GM12878 (cell line): ENCODE data around the gene PADI1. TPM values are rescaled to one million over a fixed set of nuclear protein-coding genes. Genes with fewer than 3 reads are reported as not detected.

Experiments
- ATAC-seq: fragments of 200-7000 bp; cut with Tn5 transposase; 3 replicates; pipeline ENCODE4 v1.9.1; 2020; ENCODE audit warnings: mild to moderate bottlenecking, moderate library complexity
- BruUV-seq: library from RNA; stranded (reverse); fragments of 400-500 nt; replicated peaks from 2 replicates; lab custom pipeline; 2021; lab: Mats Ljungman, UMichigan
- CTCF ChIA-PET: fragments of 300-600 bp; sonication (Branson Sonifier 250); formaldehyde crosslinking; extraction: SDS; loops from one replicate; lab custom pipeline; 2021; ENCODE audit warnings: inconsistent platforms; lab: Yijun Ruan, JAX
- POLR2A ChIA-PET: fragments of 350-600 bp; formaldehyde crosslinking; extraction: SDS; loops from one replicate; lab custom pipeline; 2021; ENCODE audit warnings: inconsistent platforms; lab: Charles Lee
- RAD21 ChIA-PET: fragments of 300-600 bp; sonication (Branson Sonifier 250); formaldehyde crosslinking; loops from one replicate; lab custom pipeline; 2023; ENCODE audit warnings: antibody characterized with exemption; ENCODE audit not compliant: unreplicated experiment; lab: Charles Lee
- SMC1A ChIA-PET: fragments of 300-600 bp; sonication (Branson Sonifier 250); formaldehyde crosslinking; loops from one replicate; lab custom pipeline; 2023; ENCODE audit not compliant: unreplicated experiment, uncharacterized antibody; lab: Charles Lee
- DNase-seq: peaks from one replicate; pipeline ENCODE4 v3.0.0-alpha.2; 2011; ENCODE audit warnings: low read depth, low spot score
- FAIRE-seq: peaks from 3 replicates; lab custom pipeline; 2011; peaks lifted over from hg19 to GRCh38; lab: Jason Lieb, UNC
- H2AFZ ChIP-seq: 2 replicates; pipeline ENCODE4 v1.6.0; 2011; ENCODE audit warnings: low read depth, low read length, control low read depth; ENCODE audit not compliant: control insufficient read depth
- H3K27ac ChIP-seq: 2 replicates; pipeline ENCODE4 v1.5.1; 2011; ENCODE audit warnings: control low read depth; ENCODE audit not compliant: control insufficient read depth, insufficient read depth
- H3K27me3 ChIP-seq, 2 experiments: replicated peaks in 1 of 2; 2 replicates each; pipeline versions ENCODE4 v1.6.0 to v1.6.1; 2011; ENCODE audit warnings: low read length in 1 of 2; ENCODE audit not compliant: control insufficient read depth in 2 of 2, insufficient read depth in 2 of 2
- H3K36me3 ChIP-seq, 2 experiments: 2 replicates each; pipeline ENCODE4 v1.5.1; 2011; ENCODE audit warnings: low read length in 1 of 2; ENCODE audit not compliant: control insufficient read depth in 2 of 2, insufficient read depth in 2 of 2
- H3K4me1 ChIP-seq: 2 replicates; pipeline ENCODE4 v1.6.1; 2011; ENCODE audit warnings: mild to moderate bottlenecking, low read length, moderate library complexity, mixed read lengths; ENCODE audit not compliant: control insufficient read depth, insufficient read depth
- H3K4me2 ChIP-seq: 2 replicates; pipeline ENCODE4 v1.6.0; 2011; ENCODE audit warnings: control low read depth; ENCODE audit not compliant: control insufficient read depth, insufficient read depth
- H3K4me3 ChIP-seq: fragments of 200-600 bp; sonication (generic); 2 replicates; pipeline ENCODE4 v1.5.1; 2016
- H3K79me2 ChIP-seq: 2 replicates; pipeline ENCODE4 v1.6.0; 2011; ENCODE audit warnings: low read length; ENCODE audit not compliant: control insufficient read depth, insufficient read depth
- H3K9ac ChIP-seq: 2 replicates; pipeline ENCODE4 v1.8.0; 2011; ENCODE audit warnings: low read length, control low read depth, mixed read lengths; ENCODE audit not compliant: control insufficient read depth, insufficient read depth
- H3K9me3 ChIP-seq: replicated peaks from 3 replicates; pipeline ENCODE4 v1.5.1; 2011; ENCODE audit warnings: mild to moderate bottlenecking, low read length; ENCODE audit not compliant: control insufficient read depth, insufficient read depth
- H4K20me1 ChIP-seq: 2 replicates; pipeline ENCODE4 v1.6.0; 2011; ENCODE audit not compliant: control insufficient read depth, insufficient read depth
- HDAC6 ChIP-seq: fragments of 200-600 bp; sonication (generic); IDR thresholded peaks from one replicate; pipeline ENCODE4 v1.8.0; 2017; ENCODE audit warnings: antibody characterized with exemption; ENCODE audit not compliant: unreplicated experiment
- IRF4 ChIP-seq: IDR thresholded peaks from 2 replicates; pipeline ENCODE4 v1.6.1; 2011; ENCODE audit warnings: low read depth, low read length
- NR2C2 ChIP-seq: IDR thresholded peaks from 2 replicates; pipeline ENCODE4 v1.6.1; 2011; ENCODE audit warnings: borderline replicate concordance, low read depth; ENCODE audit not compliant: control insufficient read depth, insufficient read length
- NR2F1 ChIP-seq: fragments of 450-650 bp; conservative IDR thresholded peaks from 2 replicates; pipeline ENCODE4 v1.6.1; 2017; ENCODE audit warnings: mild to moderate bottlenecking
- POLR2AphosphoS5 ChIP-seq: IDR thresholded peaks from 2 replicates; pipeline ENCODE4 v1.6.1; 2011; ENCODE audit warnings: mild to moderate bottlenecking, low read length, inconsistent platforms
- SRF ChIP-seq, 2 experiments: IDR thresholded peaks; 2 replicates each; pipeline ENCODE4 v1.6.1; 2011; ENCODE audit warnings: low read depth in 2 of 2, low read length in 2 of 2, mild to moderate bottlenecking in 1 of 2, moderate library complexity in 1 of 2
- USF1 ChIP-seq: IDR thresholded peaks from 2 replicates; pipeline ENCODE4 v1.6.1; 2011; ENCODE audit warnings: borderline replicate concordance, low read depth, mild to moderate bottlenecking, moderate library complexity, mixed read lengths, low read length; ENCODE audit not compliant: insufficient read depth; ENCODE audit errors: extremely low read length
- WGBS: methylation state at CpG from one replicate; pipeline ENCODE4 v1.1.6; 2016; ENCODE audit warnings: low lambda C conversion rate; ENCODE audit not compliant: insufficient replicate concordance, insufficient coverage; ENCODE audit errors: missing lambda C conversion rate; 5-methylcytosine and 5-hydroxymethylcytosine counted together
- in situ Hi-C: fragments of 300-500 bp; cut with MboI; formaldehyde crosslinking; loops from 9 replicates; pipeline ENCODE4 v1.14.3; 2018; ENCODE audit warnings: mixed read lengths
- intact Hi-C: fragments of 100-400 bp; cut with micrococcal nuclease; formaldehyde crosslinking; loops from one replicate; pipeline ENCODE4 v1.14.2; 2022; ENCODE audit not compliant: unreplicated experiment
- polyA plus RNA-seq, 11 experiments: library from polyadenylated mRNA; depleted of rRNA in 4 of 11; unstranded in 6 of 11; stranded (reverse) in 5 of 11; fragments of >200 nt; fragmentation: Nextera tagmentation in 4 of 11; fragmentation: Illumina TruSeq in 1 of 11; extraction: Ambion mirVana in 4 of 11; extraction: Trizol in 1 of 11; gene quantifications; 1 replicate in 1 of 11; 2 replicates in 10 of 11; pipeline versions ENCODE4 v1.2.1 to v1.2.3, GENCODE V29; 2011 to 2016; ENCODE audit warnings: inconsistent platforms in 2 of 11, missing spikeins in 2 of 11, low read depth in 1 of 11
- total RNA-seq, 4 experiments: library from RNA; depleted of rRNA in 3 of 4; stranded (reverse); fragments of >200 nt in 3 of 4; fragmentation: Illumina TruSeq in 1 of 4; extraction: Trizol in 1 of 4; gene quantifications; 2 replicates each; pipeline versions ENCODE4 v1.2.1 to v1.2.3, GENCODE V29; 2013 to 2021

The PADI1 gene
- total and polyA plus RNA-seq, 10 of the 15 experiments (the other 5 are each of a cell fraction or from before 2014, with no cell fraction given), result 0.05 TPM; not detected in 9

- TF ChIP-seq SRF (IDR thresholded peaks at IDR 0.05; ENCODE audit: low read depth in 2 of 2, low read length in 2 of 2), result no peak
- TF ChIP-seq POLR2AphosphoS5, result no peak
- no peak for TF ChIP-seq HDAC6
- TF ChIP-seq IRF4, result no peak
- TF ChIP-seq NR2C2, result no peak
- TF ChIP-seq NR2F1, result 0 out of 2 replicates have a peak, but pooled peaks have one; percentile 14
- TF ChIP-seq USF1, result no peak
- WGBS, result 48% methylated on average over 5 of the region's 5 CpGs
- RAD21 ChIA-PET, result no interaction called here
Measured at GRCh38 chr1:17214876-17215544, 10.1 kb downstream of the PADI1 start.

More at GRCh38 chr1:17214876-17215544, 10.1 kb downstream of the PADI1 start:
- ChIA-PET SMC1A (interaction anchor here (1.6 kb wide), 1 partner anchor 89 kb away, joined by 7 read pairs; no protein-coding TSS in a partner anchor), CTCF (interaction anchor here (1.3 kb wide), 1 partner anchor 23 kb away, joined by 3 read pairs; no protein-coding TSS in a partner anchor), POLR2A (interaction anchor here (0.9 kb wide), 1 partner anchor 74 kb away, joined by 4 read pairs; no protein-coding TSS in a partner anchor)
- FAIRE-seq (no peak), ATAC-seq (peak; percentile 30; the same call in 2 of the 3 replicates), DNase-seq (no peak)
- intact Hi-C loops, result no loop called here
- H3K36me3 ChIP-seq, result no peaks in the 10 kb centered on the region
- BruUV-seq, result no TSS peak
- in situ Hi-C loops, result no loop called here
- H3K27me3 ChIP-seq, result peaks cover 0 to 2% of the 10 kb centered on the region in 2 experiments; a peak in 2 of 4 replicates
- H2AFZ ChIP-seq, result no peak overlapping the region
- no peaks in the 10 kb centered on the region for H3K9me3 ChIP-seq
- no peak overlapping the region for H3K27ac ChIP-seq
- no peaks in the 10 kb centered on the region for H4K20me1 ChIP-seq
- H3K9ac ChIP-seq, result no peak overlapping the region
- H3K4me1 ChIP-seq, result no peaks in the 10 kb centered on the region
- H3K4me3 ChIP-seq, result no peak overlapping the region
- H3K79me2 ChIP-seq, result no peaks in the 10 kb centered on the region
- no peak overlapping the region for H3K4me2 ChIP-seq
